Measurements from ENCODE around the gene SP4. TPM values are rescaled to one million over a fixed set of nuclear protein-coding genes. Genes with fewer than 3 reads are reported as not detected.

SP4 gene
- total RNA-seq = 10 to 100 TPM; 10.5 to 16.5 (median 11.8) TPM

- Mint-ChIP-seq H3K9me3 (no peaks in the 10 kb centered on the region), H3K4me3 (peak within 1 kb of the TSS; percentile 97), H3K4me1 (ENCODE audit: low read depth) (peaks cover 54% of the 10 kb centered on the region), H3K27me3 (ENCODE audit: low read depth) (no peaks in the 10 kb centered on the region), H3K36me3 (ENCODE audit: insufficient read depth) (peaks cover 14% of the 10 kb centered on the region)
- ATAC-seq (peak; percentile 81 to 83), DNase-seq (peak; percentile 94)
These were observed at the start of gene SP4 for GRCh38 chr7:21427871-21428658. Gene SP4 (plus strand): TSS chr7:21428083. CDS start chr7:21428252, 169 bp downstream.

- Mint-ChIP-seq H3K4me3 (no peak overlapping the region), H3K9me3 (no peaks in the 10 kb centered on the region), H3K4me1 (ENCODE audit: low read depth) (peaks cover 18% of the 10 kb centered on the region), H3K36me3 (ENCODE audit: insufficient read depth) (no peaks in the 10 kb centered on the region), H3K27me3 (ENCODE audit: low read depth) (no peaks in the 10 kb centered on the region)
- ATAC-seq (peak in 1 of 2 donors; percentile 28), DNase-seq (no peak)
These were observed 44.4 kb upstream of the SP4 start for GRCh38 chr7:21383227-21384220.

GRCh38 chr7:21393937-21394336 lies 33.9 kb upstream of the SP4 start:
- H3K4me1 Mint-ChIP-seq (ENCODE audit: low read depth) = no peaks in the 10 kb centered on the region
- no peaks in the 10 kb centered on the region for H3K27me3 Mint-ChIP-seq (ENCODE audit: low read depth)
- H3K36me3 Mint-ChIP-seq (ENCODE audit: insufficient read depth) = no peaks in the 10 kb centered on the region
- H3K4me3 Mint-ChIP-seq = no peak overlapping the region
- no peaks in the 10 kb centered on the region for H3K9me3 Mint-ChIP-seq
- ATAC-seq (no peak), DNase-seq (no peak)

- H3K4me3 Mint-ChIP-seq = no peak overlapping the region
- DNase-seq (no peak), ATAC-seq (no peak)
- H3K27me3 Mint-ChIP-seq (ENCODE audit: low read depth) = no peaks in the 10 kb centered on the region
- no peaks in the 10 kb centered on the region for H3K36me3 Mint-ChIP-seq (ENCODE audit: insufficient read depth)
- H3K4me1 Mint-ChIP-seq (ENCODE audit: low read depth) = no peaks in the 10 kb centered on the region
- peaks cover 8% of the 10 kb centered on the region for H3K9me3 Mint-ChIP-seq
These were observed 25.9 kb upstream of the SP4 start for GRCh38 chr7:21401944-21402343.

- Mint-ChIP-seq H3K4me3 (no peak overlapping the region), H3K9me3 (peaks cover 4% of the 10 kb centered on the region), H3K27me3 (ENCODE audit: low read depth) (peaks cover 4% of the 10 kb centered on the region), H3K36me3 (ENCODE audit: insufficient read depth) (no peaks in the 10 kb centered on the region), H3K4me1 (ENCODE audit: low read depth) (peaks cover 19% of the 10 kb centered on the region)
- DNase-seq (no peak), ATAC-seq (no peak)
These were observed 19.9 kb upstream of the SP4 start for GRCh38 chr7:21407796-21408480.

GRCh38 chr7:21408481-21408820 lies 19.4 kb upstream of the SP4 start:
- Mint-ChIP-seq H3K4me3 (no peak overlapping the region), H3K36me3 (ENCODE audit: insufficient read depth) (no peaks in the 10 kb centered on the region), H3K4me1 (ENCODE audit: low read depth) (peaks cover 24% of the 10 kb centered on the region), H3K27me3 (ENCODE audit: low read depth) (peaks cover 4% of the 10 kb centered on the region), H3K9me3 (peaks cover 3% of the 10 kb centered on the region)
- DNase-seq (no peak), ATAC-seq (no peak)

GRCh38 chr7:21412410-21412851 lies 15.5 kb upstream of the SP4 start:
- Mint-ChIP-seq H3K4me1 (ENCODE audit: low read depth) (peaks cover 26% of the 10 kb centered on the region), H3K36me3 (ENCODE audit: insufficient read depth) (no peaks in the 10 kb centered on the region), H3K27me3 (ENCODE audit: low read depth) (peaks cover 4% of the 10 kb centered on the region), H3K4me3 (no peak overlapping the region), H3K9me3 (no peaks in the 10 kb centered on the region)
- no peak for ATAC-seq
- no peak for DNase-seq

- ATAC-seq = no peak
- peaks cover 2% of the 10 kb centered on the region for H3K27me3 Mint-ChIP-seq (ENCODE audit: low read depth)
- no peak overlapping the region for H3K4me3 Mint-ChIP-seq
- H3K36me3 Mint-ChIP-seq (ENCODE audit: insufficient read depth) = no peaks in the 10 kb centered on the region
- no peak for DNase-seq
- peaks cover 27% of the 10 kb centered on the region for H3K4me1 Mint-ChIP-seq (ENCODE audit: low read depth)
- no peaks in the 10 kb centered on the region for H3K9me3 Mint-ChIP-seq
These were observed 14.9 kb upstream of the SP4 start for GRCh38 chr7:21412957-21413356.

- H3K4me1 Mint-ChIP-seq (ENCODE audit: low read depth) = peaks cover 25% of the 10 kb centered on the region
- peaks cover 2% of the 10 kb centered on the region for H3K27me3 Mint-ChIP-seq (ENCODE audit: low read depth)
- no peaks in the 10 kb centered on the region for H3K9me3 Mint-ChIP-seq
- H3K36me3 Mint-ChIP-seq (ENCODE audit: insufficient read depth) = no peaks in the 10 kb centered on the region
- H3K4me3 Mint-ChIP-seq = no peak overlapping the region
- DNase-seq (no peak), ATAC-seq (no peak)
These were observed 14.4 kb upstream of the SP4 start for GRCh38 chr7:21413502-21413901.

- Mint-ChIP-seq H3K27me3 (ENCODE audit: low read depth) (peaks cover 2% of the 10 kb centered on the region), H3K4me1 (ENCODE audit: low read depth) (peaks cover 25% of the 10 kb centered on the region)
These were observed 13.0 kb upstream of the SP4 start for GRCh38 chr7:21414795-21415393.

GRCh38 chr7:21417647-21418046 lies 10.2 kb upstream of the SP4 start:
- Mint-ChIP-seq H3K9me3 (no peaks in the 10 kb centered on the region), H3K36me3 (ENCODE audit: insufficient read depth) (no peaks in the 10 kb centered on the region), H3K4me3 (no peak overlapping the region), H3K27me3 (ENCODE audit: low read depth) (no peaks in the 10 kb centered on the region), H3K4me1 (ENCODE audit: low read depth) (peaks cover 13% of the 10 kb centered on the region)
- DNase-seq (no peak), ATAC-seq (no peak)

More at GRCh38 chr7:21414795-21415393, 13.0 kb upstream of the SP4 start:
- Mint-ChIP-seq H3K9me3 (no peaks in the 10 kb centered on the region), H3K4me3 (no peak overlapping the region), H3K36me3 (ENCODE audit: insufficient read depth) (no peaks in the 10 kb centered on the region)
- DNase-seq = no peak
- no peak for ATAC-seq

- peaks cover 12% of the 10 kb centered on the region for H3K4me1 Mint-ChIP-seq (ENCODE audit: low read depth)
- DNase-seq (no peak), ATAC-seq (no peak)
- H3K4me3 Mint-ChIP-seq = no peak overlapping the region
- no peaks in the 10 kb centered on the region for H3K36me3 Mint-ChIP-seq (ENCODE audit: insufficient read depth)
- H3K9me3 Mint-ChIP-seq = no peaks in the 10 kb centered on the region
- H3K27me3 Mint-ChIP-seq (ENCODE audit: low read depth) = no peaks in the 10 kb centered on the region
These were observed 5.1 kb upstream of the SP4 start for GRCh38 chr7:21422751-21423150.

- H3K4me1 Mint-ChIP-seq (ENCODE audit: low read depth) = peaks cover 29% of the 10 kb centered on the region
- no peak for ATAC-seq
- H3K4me3 Mint-ChIP-seq = no peak overlapping the region
- DNase-seq = no peak
- peaks cover 12% of the 10 kb centered on the region for H3K36me3 Mint-ChIP-seq (ENCODE audit: insufficient read depth)
- no peaks in the 10 kb centered on the region for H3K27me3 Mint-ChIP-seq (ENCODE audit: low read depth)
- H3K9me3 Mint-ChIP-seq = no peaks in the 10 kb centered on the region
These were observed 2.6 kb upstream of the SP4 start for GRCh38 chr7:21425290-21425689.

All from activated T-cell treated with anti-CD3 and anti-CD28 coated beads, Interleukin-2, amount 50 U/mL, for 4 hours (primary cell).